Endometrial microvascular endothelial cells (primary cell): ENCODE measurements around the gene STARD8. TPM values are rescaled to one million over a fixed set of nuclear protein-coding genes. Genes with fewer than 3 reads are reported as not detected.
"Not testable (repeated sequence)": the region's sequence is repeated elsewhere in the genome, so short reads cannot be mapped to it uniquely, and the experiment has no call there.

Source experiments
- in situ Hi-C: cut with HindIII; loops from 2 replicates; pipeline ENCODE4 v1.10.0; 2017; ENCODE audit warnings: low sequenced_read_pairs, low pct_unique_long_range_greater_than_20kb; ENCODE audit errors: inconsistent ontology term
- total RNA-seq: library from RNA; depleted of rRNA; stranded (reverse); fragments of >200 nt; gene quantifications from one replicate; pipeline ENCODE4 v1.2.3, GENCODE V29; 2015; ENCODE audit errors: inconsistent ontology term

STARD8 gene
- total RNA-seq, 1 donor from 2014 or later: 6.0 TPM

GRCh38 chrX:68686097-68686977 is 38.9 kb downstream of the STARD8 start:
- in situ Hi-C loops: no loop called here

DNA sequence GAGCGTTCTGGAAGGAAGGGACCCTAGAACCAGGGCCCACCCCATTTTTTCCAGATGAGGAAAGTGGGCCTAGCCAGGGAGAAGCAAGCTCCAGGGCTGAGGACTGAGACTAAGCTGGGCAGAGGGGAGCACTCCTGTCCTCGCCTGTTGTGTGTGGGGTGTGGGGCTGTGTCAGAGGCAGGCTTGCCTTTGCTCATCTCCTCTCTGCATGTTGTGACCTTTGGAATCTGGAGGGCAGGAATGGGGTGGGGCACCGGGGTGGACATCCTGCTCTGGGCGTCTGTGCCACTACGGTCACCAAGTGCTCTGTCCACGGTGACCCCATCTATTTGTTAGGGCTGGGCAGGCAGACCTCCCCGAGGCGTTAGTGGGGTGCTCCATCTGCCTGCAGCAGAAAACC is 41.5 kb downstream of the STARD8 start:
- in situ Hi-C loops: not testable (repeated sequence)

DNA sequence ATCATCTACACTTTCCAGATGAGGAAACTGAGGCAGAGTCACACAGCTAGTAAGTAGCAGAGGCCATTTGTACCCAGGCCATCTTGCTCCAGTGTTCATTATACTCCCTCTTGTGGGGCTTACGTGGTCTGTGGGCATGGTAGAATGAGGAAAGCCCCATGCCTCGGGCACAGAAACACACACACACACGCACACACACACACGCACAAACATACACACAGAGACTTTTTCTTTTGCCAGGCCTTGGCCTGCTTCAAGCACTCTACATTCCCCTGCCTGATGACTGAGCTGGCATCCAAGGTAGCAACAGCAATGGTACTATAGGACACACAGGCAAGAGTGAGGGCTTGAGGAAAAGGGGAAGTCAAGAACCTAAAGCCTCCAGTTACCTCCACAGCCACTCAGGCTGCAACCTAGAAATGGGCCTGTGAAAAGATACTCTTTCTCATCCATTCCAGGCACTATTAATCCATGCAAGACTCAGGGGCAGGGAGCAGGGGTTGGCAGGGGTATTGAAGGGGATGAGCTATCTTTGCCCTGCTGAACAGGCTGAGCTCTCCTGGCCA is 43.6 kb downstream of the STARD8 start:
- in situ Hi-C loops: no loop called here

DNA sequence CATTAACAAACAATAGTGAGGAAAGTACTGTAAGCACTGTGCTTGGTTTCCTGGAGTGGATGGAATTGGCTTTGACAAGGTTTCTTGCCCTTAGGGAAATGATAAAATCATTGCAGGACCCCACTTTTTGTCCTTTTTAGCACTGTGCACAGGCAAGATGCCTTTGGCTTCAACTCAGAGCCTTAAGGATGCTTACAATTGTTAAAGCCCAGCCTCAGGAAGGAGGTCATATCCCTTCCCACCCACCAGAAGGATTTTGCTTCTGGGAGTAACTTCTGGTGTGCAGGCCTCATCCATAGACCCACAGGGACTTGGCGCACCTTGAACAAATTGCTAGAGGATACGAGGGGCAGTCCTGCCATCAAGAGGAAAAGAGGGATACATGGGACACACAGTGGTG is 44.5 kb downstream of the STARD8 start:
- in situ Hi-C loops: no loop called here

- in situ Hi-C loops: no loop called here
These were observed 45.2 kb downstream of the STARD8 start for GRCh38 chrX:68692651-68693050.

- in situ Hi-C loops: no loop called here
These were observed 46.3 kb downstream of the STARD8 start for GRCh38 chrX:68693481-68694434.

DNA sequence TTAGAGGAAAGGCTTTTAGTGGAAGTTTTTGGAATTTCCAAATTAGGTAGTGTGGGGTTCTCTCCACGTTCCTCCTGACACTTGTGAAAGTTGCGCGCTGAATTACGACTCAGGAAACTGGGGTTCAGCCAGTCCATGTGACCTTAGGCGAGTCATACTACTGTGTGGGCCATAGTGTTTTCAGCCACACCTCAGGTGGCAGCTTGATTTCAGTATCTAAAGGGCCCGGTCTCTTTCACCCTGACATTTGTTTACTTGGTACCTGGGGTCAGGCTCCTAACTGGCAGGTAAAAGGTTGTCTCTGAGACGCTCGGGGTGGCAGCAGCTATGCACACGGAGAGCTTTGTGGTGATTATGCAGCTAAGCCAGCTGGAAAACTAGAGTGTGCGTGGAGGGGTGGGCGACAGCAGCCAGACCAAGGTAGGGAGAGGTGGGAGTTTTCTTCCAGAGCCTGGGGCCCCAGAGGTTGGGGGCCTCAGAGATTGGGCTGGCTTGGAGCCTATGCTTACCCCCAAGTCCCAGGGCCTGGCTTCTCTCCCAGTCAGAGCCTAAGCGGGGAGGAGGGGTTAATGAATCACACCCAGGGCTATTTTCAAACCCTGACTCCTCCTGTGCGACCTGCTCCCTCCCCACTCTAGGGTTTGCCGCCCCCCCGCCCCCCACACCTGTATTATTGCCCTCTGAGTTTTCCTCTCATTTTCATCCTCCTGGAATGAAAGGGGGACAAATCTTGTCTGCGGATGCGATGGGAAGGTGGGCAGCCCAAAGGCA is 47.2 kb downstream of the STARD8 start:
- in situ Hi-C loops: no loop called here

- in situ Hi-C loops: no loop called here
These were observed 47.9 kb downstream of the STARD8 start for GRCh38 chrX:68695206-68695845.

DNA sequence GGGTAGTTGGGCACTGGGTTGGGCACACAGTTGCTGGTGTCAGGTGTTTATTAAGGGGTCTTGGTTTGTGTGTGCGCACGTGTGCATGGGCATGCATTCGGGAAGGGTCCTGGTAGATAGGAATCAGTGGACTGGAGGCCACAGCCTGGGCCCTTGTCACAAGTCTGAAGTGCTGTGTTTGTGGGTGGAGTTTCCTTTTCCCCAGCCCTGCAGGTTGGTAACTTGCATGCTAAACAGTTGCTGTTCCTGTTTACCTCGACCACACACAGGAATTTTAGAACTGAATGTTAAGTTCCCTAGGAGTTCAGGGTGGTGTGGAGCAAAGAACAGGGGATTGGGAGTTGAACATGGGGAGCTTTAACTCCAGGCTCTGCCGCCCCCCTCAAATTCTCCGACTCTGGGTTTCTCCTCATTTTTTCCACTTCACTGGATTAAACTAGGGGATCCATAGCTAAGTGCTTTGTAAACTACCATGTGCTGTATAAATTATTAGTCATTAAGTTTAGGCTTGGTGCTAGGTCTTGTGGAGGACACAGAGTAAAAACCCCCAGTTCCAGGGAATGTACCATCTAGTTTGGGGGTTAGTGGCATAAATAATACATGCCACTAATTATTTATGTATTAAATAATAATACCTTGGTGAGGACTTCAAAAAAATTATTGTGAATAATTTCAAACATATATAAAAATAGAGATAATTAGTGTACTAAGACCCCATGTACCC is 49.0 kb downstream of the STARD8 start:
- in situ Hi-C loops: no loop called here

DNA sequence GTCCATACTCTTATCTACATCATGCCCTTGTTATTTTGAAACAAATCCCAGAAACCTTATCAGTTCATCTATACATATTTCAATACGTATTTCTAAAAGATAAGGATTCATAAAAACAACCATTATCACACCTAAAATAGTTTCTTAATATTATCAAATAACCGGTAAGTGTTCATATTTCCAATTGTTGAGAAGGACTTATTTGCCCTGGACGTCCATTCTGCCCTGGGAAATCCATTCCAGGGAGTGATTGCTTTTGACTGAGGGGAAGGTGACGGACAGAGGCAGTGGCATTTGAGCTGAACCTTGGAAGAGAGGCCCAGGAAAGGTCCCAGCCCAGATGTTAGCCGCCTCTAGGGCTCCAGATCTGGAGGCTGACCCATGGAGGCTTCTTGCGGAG is 49.6 kb downstream of the STARD8 start:
- in situ Hi-C loops: no loop called here

DNA sequence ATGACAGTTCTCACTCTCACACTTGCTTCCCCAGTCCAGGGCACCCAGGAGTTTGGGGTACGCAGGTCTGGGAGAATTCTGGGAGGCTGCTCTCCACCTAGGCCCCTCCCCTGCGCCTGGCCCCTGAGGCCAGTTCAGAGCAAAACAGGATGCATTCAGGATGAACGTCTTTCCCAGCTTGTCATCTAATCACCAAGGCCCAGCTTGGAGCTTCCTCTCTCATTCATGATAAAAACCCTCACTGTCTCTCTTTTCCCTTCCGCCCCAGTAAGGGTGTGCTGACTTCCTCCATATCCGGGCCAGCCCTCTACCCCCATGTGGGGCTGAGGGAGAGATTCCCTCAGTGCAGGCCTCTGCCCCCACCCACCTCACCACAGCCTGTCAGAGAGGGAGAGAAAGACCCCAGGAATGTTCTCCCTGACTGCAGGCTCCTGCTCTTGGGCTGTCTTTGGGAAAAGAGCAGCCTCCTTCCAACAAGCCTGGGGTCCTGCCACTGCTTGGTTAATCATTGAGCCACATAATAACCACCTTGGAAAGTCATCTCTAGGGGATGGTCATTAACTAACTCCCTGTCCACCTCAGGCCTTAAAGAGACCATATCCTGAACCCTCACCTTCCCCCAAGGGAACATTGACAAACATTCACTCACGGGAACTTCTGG is 50.1 kb downstream of the STARD8 start:
- in situ Hi-C loops: no loop called here

DNA sequence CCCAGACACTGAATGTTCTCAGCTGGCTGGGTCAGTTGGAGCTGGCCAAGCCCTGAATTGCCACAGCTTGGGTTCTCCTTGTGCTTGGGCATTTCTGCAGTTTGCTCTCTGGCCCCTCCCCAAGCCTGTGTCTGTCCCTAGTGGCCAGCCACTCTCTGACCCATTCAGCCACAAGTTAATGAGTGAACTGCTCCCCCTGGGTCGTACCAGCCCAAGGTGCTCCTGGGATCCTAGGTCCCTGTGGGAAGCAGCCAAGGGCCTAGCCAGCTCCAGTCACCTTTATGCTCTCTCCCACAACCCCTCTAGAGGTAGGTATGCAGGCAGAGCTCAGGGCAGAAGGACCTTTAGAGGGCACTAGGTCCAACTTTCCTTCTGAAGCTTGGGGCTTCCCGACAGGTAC is 51.5 kb downstream of the STARD8 start:
- in situ Hi-C loops: no loop called here

DNA sequence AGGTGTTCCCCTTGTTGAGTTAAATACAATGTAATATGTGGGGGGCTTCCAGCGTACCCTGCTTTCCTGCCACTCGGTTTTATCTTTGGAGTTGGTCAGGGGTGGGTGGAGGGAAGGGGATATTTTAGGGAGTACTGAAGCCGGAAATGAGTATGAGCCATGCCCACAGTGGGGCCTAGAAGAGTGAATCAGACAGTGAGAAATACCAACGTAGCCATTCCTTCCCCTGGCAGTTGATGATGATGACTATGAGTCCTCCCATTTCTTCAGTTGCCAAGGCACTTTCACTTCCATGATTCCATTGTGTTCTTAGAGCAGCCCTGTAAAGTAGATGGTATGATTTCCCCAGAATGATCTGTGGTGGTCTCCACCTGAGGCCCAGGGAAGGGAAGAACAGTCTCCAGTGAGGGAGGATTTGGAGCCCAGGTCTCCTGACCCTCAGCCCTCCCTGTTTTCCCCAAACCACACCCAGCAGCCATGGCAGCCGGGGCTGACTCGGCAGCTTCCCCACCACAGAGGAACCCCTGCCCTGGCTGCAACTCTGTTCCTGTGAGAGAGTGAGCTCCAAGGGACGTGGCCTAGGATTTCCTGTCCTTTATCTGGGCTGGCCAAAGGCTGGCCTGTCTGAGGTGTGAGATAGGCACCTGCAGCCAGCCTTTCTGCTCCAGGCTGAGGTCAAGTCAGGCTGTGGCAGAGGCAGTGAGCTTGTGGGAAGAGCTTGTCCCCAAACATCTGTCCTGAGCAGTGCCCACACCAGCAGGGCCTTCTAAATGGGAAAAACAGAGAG is 52.7 kb downstream of the STARD8 start:
- in situ Hi-C loops: no loop called here

DNA sequence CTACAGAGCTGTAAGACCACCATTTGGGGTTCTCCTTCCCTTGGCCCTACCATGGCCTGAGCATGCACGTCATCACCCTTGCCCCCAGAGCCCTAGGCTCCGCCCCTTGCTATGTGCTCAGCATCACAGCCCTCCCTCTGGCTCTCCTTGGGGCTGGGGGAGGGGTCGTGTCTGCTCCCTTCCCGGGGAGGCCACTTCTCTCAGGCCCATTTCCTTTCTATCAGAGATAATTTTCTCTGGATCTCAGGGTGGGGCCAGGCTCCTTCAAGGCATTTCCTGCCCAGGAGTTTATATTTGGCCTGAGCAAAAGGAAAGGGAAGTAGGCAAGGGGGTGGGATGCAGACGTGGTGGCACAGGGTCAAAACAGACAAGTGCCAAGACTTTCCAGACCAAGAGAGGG is 55.9 kb downstream of the STARD8 start:
- in situ Hi-C loops: no loop called here

DNA sequence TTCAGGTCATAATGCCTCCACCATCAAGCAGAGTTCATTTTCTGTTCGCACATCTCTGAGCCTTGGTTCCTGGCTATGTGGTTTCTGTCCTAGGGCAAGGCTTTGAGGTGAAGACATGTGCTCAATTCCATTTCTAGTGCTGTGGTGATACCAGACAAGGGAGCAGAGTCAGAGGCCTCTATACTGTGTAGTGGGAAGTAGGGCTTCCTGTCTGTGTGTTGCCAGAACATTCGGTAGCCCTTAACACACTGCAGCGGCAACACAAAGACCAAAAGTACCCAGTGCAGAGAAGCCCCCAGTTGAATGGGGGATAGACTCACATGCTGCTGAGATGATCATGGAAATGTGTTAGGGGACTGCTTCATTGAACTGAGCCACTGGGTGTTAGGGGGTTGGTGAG is 56.4 kb downstream of the STARD8 start:
- in situ Hi-C loops: no loop called here

DNA sequence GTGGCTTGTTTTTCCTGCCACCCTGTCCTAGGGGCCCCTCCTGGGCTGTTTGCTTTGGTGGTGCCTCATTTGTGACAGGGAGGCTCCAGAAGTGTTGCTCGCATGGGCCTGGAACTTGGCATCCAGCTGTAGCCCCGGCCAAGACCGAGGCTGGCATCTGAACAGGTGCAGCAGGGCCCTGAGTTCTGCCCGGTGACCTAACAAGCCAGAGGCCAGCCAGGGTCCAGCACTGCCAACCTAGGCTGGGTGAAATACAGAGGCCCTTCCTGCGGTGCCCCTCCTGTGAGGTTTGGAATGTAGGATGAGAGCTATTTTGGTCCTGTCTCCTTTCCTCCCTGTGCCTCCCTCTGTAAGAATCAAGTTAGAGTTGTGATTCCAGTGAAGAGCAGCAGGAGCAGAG is 58.5 kb downstream of the STARD8 start:
- in situ Hi-C loops: no loop called here
